Measurements from ENCODE around the gene LRRC75B. TPM values are rescaled to one million over a fixed set of nuclear protein-coding genes. Genes with fewer than 3 reads are reported as not detected.

The LRRC75B gene
- total RNA-seq, 1 donor from 2014 or later = 10.3 TPM

- peaks cover 18% of the 10 kb centered on the region for H3K4me1 Mint-ChIP-seq (ENCODE audit: unreplicated experiment)
- no peak for DNase-seq (ENCODE audit: extremely low spot score, unreplicated experiment)
These were observed 51.0 kb downstream of the LRRC75B start for GRCh38 chr22:24541681-24542515.

GRCh38 chr22:24540470-24540869 lies 52.4 kb downstream of the LRRC75B start:
- no peaks in the 10 kb centered on the region for H3K9me3 Mint-ChIP-seq (ENCODE audit: unreplicated experiment)
- peaks cover 11% of the 10 kb centered on the region for H3K4me1 Mint-ChIP-seq (ENCODE audit: unreplicated experiment)
- H3K36me3 Mint-ChIP-seq (ENCODE audit: unreplicated experiment) = peaks cover 24% of the 10 kb centered on the region
- DNase-seq (ENCODE audit: extremely low spot score, unreplicated experiment) = no peak
- no peak overlapping the region for H3K27ac Mint-ChIP-seq (ENCODE audit: unreplicated experiment)
- no peak for TF ChIP-seq CTCF (IDR thresholded peaks at IDR 0.05)
- H3K4me3 Mint-ChIP-seq (ENCODE audit: unreplicated experiment) = no peak overlapping the region
- no peaks in the 10 kb centered on the region for H3K27me3 Mint-ChIP-seq (ENCODE audit: unreplicated experiment)

More at GRCh38 chr22:24541681-24542515, 51.0 kb downstream of the LRRC75B start:
- Mint-ChIP-seq H3K27me3 (ENCODE audit: unreplicated experiment) (no peaks in the 10 kb centered on the region), H3K36me3 (ENCODE audit: unreplicated experiment) (peaks cover 28% of the 10 kb centered on the region), H3K27ac (ENCODE audit: unreplicated experiment) (no peak overlapping the region), H3K4me3 (ENCODE audit: unreplicated experiment) (no peak overlapping the region), H3K9me3 (ENCODE audit: unreplicated experiment) (no peaks in the 10 kb centered on the region)
- no peak for TF ChIP-seq CTCF (IDR thresholded peaks at IDR 0.05)

- peaks cover 6% of the 10 kb centered on the region for H3K36me3 Mint-ChIP-seq (ENCODE audit: unreplicated experiment)
- H3K27me3 Mint-ChIP-seq (ENCODE audit: unreplicated experiment) = no peaks in the 10 kb centered on the region
- no peak for TF ChIP-seq CTCF (IDR thresholded peaks at IDR 0.05)
- no peak for DNase-seq (ENCODE audit: extremely low spot score, unreplicated experiment)
- H3K4me1 Mint-ChIP-seq (ENCODE audit: unreplicated experiment) = no peaks in the 10 kb centered on the region
- H3K9me3 Mint-ChIP-seq (ENCODE audit: unreplicated experiment) = no peaks in the 10 kb centered on the region
- H3K4me3 Mint-ChIP-seq (ENCODE audit: unreplicated experiment) = no peak overlapping the region
- no peak overlapping the region for H3K27ac Mint-ChIP-seq (ENCODE audit: unreplicated experiment)
These were observed 56.8 kb downstream of the LRRC75B start for GRCh38 chr22:24536089-24536488.

Other genes starting within 250 kb of the LRRC75B start
- gene ADORA2A, start 165.5 kb downstream of the LRRC75B start, total RNA-seq = 1.6 and 3.5 TPM in 2 replicates
- gene UPB1, start 97.7 kb downstream of the LRRC75B start, total RNA-seq = not detected in 2 replicates
- 79.3 and 81.5 TPM in 2 replicates for gene GUCD1, start 37.9 kb downstream of the LRRC75B start, total RNA-seq
- gene SNRPD3, start 37.1 kb downstream of the LRRC75B start, total RNA-seq = 73.3 and 84.9 TPM in 2 replicates
- gene GGT1, start 10.1 kb upstream of the LRRC75B start, total RNA-seq = 1.9 and 2.6 TPM in 2 replicates
- not detected in 2 replicates for gene PIWIL3, start 181.6 kb upstream of the LRRC75B start, total RNA-seq
- not detected in 2 replicates for gene SGSM1, start 213.1 kb upstream of the LRRC75B start, total RNA-seq